HepG2 (cell line): ENCODE measurements around the gene TTYH1. TPM values are rescaled to one million over a fixed set of nuclear protein-coding genes. Genes with fewer than 3 reads are reported as not detected.

Source experiments
- ARNTL ChIP-seq: sonication (generic); formaldehyde crosslinking; IDR thresholded peaks from 2 replicates; pipeline ENCODE4 v1.4.0; 2020; ENCODE audit warnings: mild to moderate bottlenecking, missing genetic modification reagents
- ASH2L ChIP-seq: fragments of 300-600, 200-600 bp; sonication (generic); IDR thresholded peaks from 2 replicates; pipeline ENCODE4 v1.7.0; 2017; ENCODE audit warnings: low read depth, mild to moderate bottlenecking, moderate library complexity, mixed read lengths, low read length; ENCODE audit not compliant: insufficient read length
- FOXK2 ChIP-seq: fragments of 450-650 bp; IDR thresholded peaks from 2 replicates; pipeline ENCODE4 v1.6.1; 2016
- HDAC1 ChIP-seq: sonication (generic); formaldehyde crosslinking; IDR thresholded peaks from 2 replicates; pipeline ENCODE4 v1.5.1; 2020; ENCODE audit warnings: mild to moderate bottlenecking, missing genetic modification reagents
- NFE2 ChIP-seq: sonication (generic); formaldehyde crosslinking; IDR thresholded peaks from 2 replicates; pipeline ENCODE4 v1.4.0; 2020; ENCODE audit warnings: missing genetic modification reagents
- SNAPC2 ChIP-seq: sonication (generic); formaldehyde crosslinking; IDR thresholded peaks from 2 replicates; pipeline ENCODE4 v1.8.1; 2022; ENCODE audit warnings: mild to moderate bottlenecking, missing genetic modification reagents
- ZFP37 ChIP-seq: sonication (generic); formaldehyde crosslinking; IDR thresholded peaks from 2 replicates; pipeline ENCODE4 v1.4.0; 2020; ENCODE audit warnings: missing genetic modification reagents, borderline replicate concordance
- ZFP82 ChIP-seq: sonication (generic); formaldehyde crosslinking; IDR thresholded peaks from 2 replicates; pipeline ENCODE4 v1.5.1; 2020; ENCODE audit warnings: mild to moderate bottlenecking, missing genetic modification reagents, borderline replicate concordance
- ZNF335 ChIP-seq: sonication (generic); formaldehyde crosslinking; IDR thresholded peaks from 2 replicates; pipeline ENCODE4 v1.4.0; 2020; ENCODE audit warnings: missing genetic modification reagents
- ZNF468 ChIP-seq: sonication (generic); formaldehyde crosslinking; IDR thresholded peaks from 2 replicates; pipeline ENCODE4 v1.8.0; 2022; ENCODE audit warnings: mild to moderate bottlenecking, moderate library complexity, missing genetic modification reagents
- ZNF747 ChIP-seq: sonication (generic); formaldehyde crosslinking; IDR thresholded peaks from 2 replicates; pipeline ENCODE4 v1.8.1; 2023; ENCODE audit warnings: missing genetic modification reagents, mild to moderate bottlenecking, borderline replicate concordance
- ZNF790 ChIP-seq: sonication (generic); formaldehyde crosslinking; IDR thresholded peaks from 2 replicates; pipeline ENCODE4 v1.8.0; 2022; ENCODE audit warnings: missing genetic modification reagents, mild to moderate bottlenecking, borderline replicate concordance
- polyA plus RNA-seq, 8 experiments: library from polyadenylated mRNA; depleted of rRNA in 3 of 8; stranded (reverse) in 7 of 8; unstranded in 1 of 8; fragments of >200 nt; fragmentation: Illumina TruSeq in 4 of 8; extraction: Trizol in 4 of 8; gene quantifications; 2 replicates each; pipeline versions ENCODE4 v1.2.1 to v1.2.3, GENCODE V29; 2011 to 2016; ENCODE audit warnings: low read depth in 4 of 8, missing spikeins in 1 of 8, mixed read lengths in 1 of 8; ENCODE audit not compliant: insufficient read depth in 1 of 8
- total RNA-seq, 5 experiments: library from RNA; depleted of rRNA; stranded (reverse); fragments of >200 nt; fragmentation: Illumina TruSeq; extraction: Trizol; gene quantifications; 2 replicates each; pipeline ENCODE4 v1.2.3, GENCODE V29; 2016; ENCODE audit warnings: low read depth in 1 of 5
- TF ChIP-seq, protein P1 (sequence below): sonication (generic); formaldehyde crosslinking; IDR thresholded peaks from 2 replicates; pipeline ENCODE4 v1.9.0; 2021; ENCODE audit warnings: mild to moderate bottlenecking, missing genetic modification reagents
- TF ChIP-seq, protein P2 (sequence below): sonication (generic); formaldehyde crosslinking; IDR thresholded peaks from 2 replicates; pipeline ENCODE4 v1.4.0; 2020; ENCODE audit warnings: mild to moderate bottlenecking, missing genetic modification reagents
- TF ChIP-seq, protein P3 (sequence below): sonication (generic); formaldehyde crosslinking; IDR thresholded peaks from 2 replicates; pipeline ENCODE4 v1.5.0; 2020; ENCODE audit warnings: mild to moderate bottlenecking, missing genetic modification reagents, borderline replicate concordance

TTYH1 gene
- total and polyA plus RNA-seq, 2 of the 13 experiments (the other 11 are each of a cell fraction or from before 2014, with no cell fraction given) = 6.9 to 19.9 TPM

DNA sequence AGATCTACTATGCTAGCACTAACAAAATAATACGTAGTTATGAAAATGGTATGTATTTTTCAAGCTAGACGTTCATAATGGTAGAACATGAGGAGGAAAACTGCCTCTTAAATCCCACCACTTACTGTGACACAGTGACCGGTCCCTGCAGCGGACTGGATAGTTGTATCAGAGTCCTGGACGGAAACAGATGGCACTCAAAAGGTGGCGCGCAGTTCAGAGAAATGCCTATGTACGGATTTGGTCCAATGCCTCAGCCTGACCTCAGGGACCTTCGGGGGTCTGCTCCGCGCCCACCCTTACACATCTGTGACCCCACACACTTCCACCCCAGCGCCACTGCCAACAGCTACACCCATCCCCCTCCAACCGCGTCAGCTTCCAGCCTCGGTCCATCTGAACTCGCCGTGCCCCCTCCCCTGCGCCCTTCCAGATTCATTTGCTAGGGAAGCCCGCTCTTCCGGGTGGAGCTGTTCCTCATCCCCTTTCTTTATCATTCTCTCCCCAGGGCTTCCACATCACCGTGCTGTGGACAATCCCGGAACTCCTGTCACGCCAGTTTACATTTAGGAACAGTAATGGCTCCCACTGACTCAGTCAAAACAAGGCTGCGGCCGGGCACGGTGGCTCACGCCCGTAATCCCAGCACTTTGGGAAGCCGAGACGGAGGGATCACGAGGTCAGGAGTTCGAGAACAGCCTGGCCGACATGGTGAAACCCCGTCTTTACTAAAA, 32.9 kb downstream of the TTYH1 start (continued):
- TF ChIP-seq, protein P1, sequence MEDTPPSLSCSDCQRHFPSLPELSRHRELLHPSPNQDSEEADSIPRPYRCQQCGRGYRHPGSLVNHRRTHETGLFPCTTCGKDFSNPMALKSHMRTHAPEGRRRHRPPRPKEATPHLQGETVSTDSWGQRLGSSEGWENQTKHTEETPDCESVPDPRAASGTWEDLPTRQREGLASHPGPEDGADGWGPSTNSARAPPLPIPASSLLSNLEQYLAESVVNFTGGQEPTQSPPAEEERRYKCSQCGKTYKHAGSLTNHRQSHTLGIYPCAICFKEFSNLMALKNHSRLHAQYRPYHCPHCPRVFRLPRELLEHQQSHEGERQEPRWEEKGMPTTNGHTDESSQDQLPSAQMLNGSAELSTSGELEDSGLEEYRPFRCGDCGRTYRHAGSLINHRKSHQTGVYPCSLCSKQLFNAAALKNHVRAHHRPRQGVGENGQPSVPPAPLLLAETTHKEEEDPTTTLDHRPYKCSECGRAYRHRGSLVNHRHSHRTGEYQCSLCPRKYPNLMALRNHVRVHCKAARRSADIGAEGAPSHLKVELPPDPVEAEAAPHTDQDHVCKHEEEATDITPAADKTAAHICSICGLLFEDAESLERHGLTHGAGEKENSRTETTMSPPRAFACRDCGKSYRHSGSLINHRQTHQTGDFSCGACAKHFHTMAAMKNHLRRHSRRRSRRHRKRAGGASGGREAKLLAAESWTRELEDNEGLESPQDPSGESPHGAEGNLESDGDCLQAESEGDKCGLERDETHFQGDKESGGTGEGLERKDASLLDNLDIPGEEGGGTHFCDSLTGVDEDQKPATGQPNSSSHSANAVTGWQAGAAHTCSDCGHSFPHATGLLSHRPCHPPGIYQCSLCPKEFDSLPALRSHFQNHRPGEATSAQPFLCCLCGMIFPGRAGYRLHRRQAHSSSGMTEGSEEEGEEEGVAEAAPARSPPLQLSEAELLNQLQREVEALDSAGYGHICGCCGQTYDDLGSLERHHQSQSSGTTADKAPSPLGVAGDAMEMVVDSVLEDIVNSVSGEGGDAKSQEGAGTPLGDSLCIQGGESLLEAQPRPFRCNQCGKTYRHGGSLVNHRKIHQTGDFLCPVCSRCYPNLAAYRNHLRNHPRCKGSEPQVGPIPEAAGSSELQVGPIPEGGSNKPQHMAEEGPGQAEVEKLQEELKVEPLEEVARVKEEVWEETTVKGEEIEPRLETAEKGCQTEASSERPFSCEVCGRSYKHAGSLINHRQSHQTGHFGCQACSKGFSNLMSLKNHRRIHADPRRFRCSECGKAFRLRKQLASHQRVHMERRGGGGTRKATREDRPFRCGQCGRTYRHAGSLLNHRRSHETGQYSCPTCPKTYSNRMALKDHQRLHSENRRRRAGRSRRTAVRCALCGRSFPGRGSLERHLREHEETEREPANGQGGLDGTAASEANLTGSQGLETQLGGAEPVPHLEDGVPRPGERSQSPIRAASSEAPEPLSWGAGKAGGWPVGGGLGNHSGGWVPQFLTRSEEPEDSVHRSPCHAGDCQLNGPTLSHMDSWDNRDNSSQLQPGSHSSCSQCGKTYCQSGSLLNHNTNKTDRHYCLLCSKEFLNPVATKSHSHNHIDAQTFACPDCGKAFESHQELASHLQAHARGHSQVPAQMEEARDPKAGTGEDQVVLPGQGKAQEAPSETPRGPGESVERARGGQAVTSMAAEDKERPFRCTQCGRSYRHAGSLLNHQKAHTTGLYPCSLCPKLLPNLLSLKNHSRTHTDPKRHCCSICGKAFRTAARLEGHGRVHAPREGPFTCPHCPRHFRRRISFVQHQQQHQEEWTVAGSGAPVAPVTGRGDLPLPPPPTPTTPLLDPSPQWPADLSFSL (CRISPR knock-in tag) = 0 out of 2 replicates have a peak, but pooled peaks have one; percentile 35
- TF ChIP-seq ASH2L = no peak
- 0 out of 2 replicates have a peak, but pooled peaks have one; percentile 8 for TF ChIP-seq ZNF790 (CRISPR knock-in tag)
- 0 out of 2 replicates have a peak, but pooled peaks have one; percentile 11 for TF ChIP-seq SNAPC2 (CRISPR knock-in tag)
- no peak for TF ChIP-seq FOXK2
- TF ChIP-seq ZFP37 = 0 out of 2 replicates have a peak, but pooled peaks have one; percentile 9
- TF ChIP-seq, protein P2, sequence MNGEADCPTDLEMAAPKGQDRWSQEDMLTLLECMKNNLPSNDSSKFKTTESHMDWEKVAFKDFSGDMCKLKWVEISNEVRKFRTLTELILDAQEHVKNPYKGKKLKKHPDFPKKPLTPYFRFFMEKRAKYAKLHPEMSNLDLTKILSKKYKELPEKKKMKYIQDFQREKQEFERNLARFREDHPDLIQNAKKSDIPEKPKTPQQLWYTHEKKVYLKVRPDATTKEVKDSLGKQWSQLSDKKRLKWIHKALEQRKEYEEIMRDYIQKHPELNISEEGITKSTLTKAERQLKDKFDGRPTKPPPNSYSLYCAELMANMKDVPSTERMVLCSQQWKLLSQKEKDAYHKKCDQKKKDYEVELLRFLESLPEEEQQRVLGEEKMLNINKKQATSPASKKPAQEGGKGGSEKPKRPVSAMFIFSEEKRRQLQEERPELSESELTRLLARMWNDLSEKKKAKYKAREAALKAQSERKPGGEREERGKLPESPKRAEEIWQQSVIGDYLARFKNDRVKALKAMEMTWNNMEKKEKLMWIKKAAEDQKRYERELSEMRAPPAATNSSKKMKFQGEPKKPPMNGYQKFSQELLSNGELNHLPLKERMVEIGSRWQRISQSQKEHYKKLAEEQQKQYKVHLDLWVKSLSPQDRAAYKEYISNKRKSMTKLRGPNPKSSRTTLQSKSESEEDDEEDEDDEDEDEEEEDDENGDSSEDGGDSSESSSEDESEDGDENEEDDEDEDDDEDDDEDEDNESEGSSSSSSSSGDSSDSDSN = 0 out of 2 replicates have a peak, but pooled peaks have one; percentile 3
- no peak for TF ChIP-seq ZNF747 (CRISPR knock-in tag)
- TF ChIP-seq ARNTL (CRISPR knock-in tag) = 0 out of 2 replicates have a peak, but pooled peaks have one; percentile 16
- TF ChIP-seq HDAC1 (CRISPR knock-in tag) = peak; percentile 73; the same call in 1 of the 2 replicates
- TF ChIP-seq ZNF335 (CRISPR knock-in tag) = no peak
- no peak for TF ChIP-seq NFE2
- TF ChIP-seq, protein P3, sequence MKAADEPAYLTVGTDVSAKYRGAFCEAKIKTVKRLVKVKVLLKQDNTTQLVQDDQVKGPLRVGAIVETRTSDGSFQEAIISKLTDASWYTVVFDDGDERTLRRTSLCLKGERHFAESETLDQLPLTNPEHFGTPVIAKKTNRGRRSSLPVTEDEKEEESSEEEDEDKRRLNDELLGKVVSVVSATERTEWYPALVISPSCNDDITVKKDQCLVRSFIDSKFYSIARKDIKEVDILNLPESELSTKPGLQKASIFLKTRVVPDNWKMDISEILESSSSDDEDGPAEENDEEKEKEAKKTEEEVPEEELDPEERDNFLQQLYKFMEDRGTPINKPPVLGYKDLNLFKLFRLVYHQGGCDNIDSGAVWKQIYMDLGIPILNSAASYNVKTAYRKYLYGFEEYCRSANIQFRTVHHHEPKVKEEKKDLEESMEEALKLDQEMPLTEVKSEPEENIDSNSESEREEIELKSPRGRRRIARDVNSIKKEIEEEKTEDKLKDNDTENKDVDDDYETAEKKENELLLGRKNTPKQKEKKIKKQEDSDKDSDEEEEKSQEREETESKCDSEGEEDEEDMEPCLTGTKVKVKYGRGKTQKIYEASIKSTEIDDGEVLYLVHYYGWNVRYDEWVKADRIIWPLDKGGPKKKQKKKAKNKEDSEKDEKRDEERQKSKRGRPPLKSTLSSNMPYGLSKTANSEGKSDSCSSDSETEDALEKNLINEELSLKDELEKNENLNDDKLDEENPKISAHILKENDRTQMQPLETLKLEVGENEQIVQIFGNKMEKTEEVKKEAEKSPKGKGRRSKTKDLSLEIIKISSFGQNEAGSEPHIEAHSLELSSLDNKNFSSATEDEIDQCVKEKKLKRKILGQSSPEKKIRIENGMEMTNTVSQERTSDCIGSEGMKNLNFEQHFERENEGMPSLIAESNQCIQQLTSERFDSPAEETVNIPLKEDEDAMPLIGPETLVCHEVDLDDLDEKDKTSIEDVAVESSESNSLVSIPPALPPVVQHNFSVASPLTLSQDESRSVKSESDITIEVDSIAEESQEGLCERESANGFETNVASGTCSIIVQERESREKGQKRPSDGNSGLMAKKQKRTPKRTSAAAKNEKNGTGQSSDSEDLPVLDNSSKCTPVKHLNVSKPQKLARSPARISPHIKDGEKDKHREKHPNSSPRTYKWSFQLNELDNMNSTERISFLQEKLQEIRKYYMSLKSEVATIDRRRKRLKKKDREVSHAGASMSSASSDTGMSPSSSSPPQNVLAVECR = peak; percentile 8; the same call in 1 of the 2 replicates
- TF ChIP-seq ZNF468 (CRISPR knock-in tag) = no peak
- TF ChIP-seq ZFP82 = 0 out of 2 replicates have a peak, but pooled peaks have one; percentile 23
